ENCODE results near the gene MCOLN2.
"Not testable (repeated sequence)": the region's sequence is repeated elsewhere in the genome, so short reads cannot be mapped to it uniquely, and the experiment has no call there.

DNA sequence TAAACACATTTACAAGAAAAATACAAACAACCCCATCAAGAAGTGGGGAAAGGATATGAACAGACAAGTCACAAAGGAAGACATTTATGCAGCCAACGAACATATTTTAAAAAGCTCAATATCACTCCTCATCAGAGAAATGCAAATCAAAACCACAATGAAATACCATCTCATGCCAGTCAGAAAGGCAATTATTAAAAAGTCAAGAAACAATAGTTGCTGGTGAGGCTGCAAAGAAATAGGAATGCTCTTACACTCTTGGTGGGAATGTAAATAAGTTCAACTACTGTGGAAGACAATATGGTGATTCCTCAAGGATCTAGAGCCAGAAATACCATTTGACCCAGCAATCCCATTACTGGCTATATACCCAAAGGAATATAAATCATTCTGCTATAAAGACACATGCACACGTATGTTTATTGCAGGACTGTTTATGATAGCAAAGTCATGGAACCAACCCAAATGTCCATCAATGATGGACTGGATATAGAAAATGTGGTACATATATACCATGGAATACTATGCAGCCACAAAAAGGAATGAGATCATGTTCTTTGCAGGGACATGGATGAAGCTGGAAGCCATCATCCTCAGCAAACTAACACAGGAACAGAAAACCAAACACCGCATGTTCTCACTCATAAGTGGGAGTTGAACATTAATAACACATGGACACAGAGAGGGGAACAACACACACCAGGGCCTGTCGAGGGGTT lies 88.0 kb downstream of the MCOLN2 start:
- not testable (repeated sequence) for TF ChIP-seq EZH2 (IDR thresholded peaks at IDR 0.05; ENCODE audit: insufficient read depth, poor library complexity, severe bottlenecking); EZH2phosphoT487 (IDR thresholded peaks at IDR 0.05; ENCODE audit: insufficient read depth, low read depth)
